NK-92 treated with Interleukin-12 subunit alpha and Interleukin-12 subunit beta, amount 100 ng/mL, for 24 hours (cell line): ENCODE measurements around the gene RRP8.

ENCODE experiments used
- DNase-seq: peaks from one replicate; lab custom pipeline; 2025; lab: John Stamatoyannopoulos, UW

The RRP8 gene

GRCh38 chr11:6632116-6633073 is 29.0 kb upstream of the RRP8 start:
- no peak for DNase-seq

- DNase-seq, result no peak
These were observed 28.0 kb upstream of the RRP8 start for GRCh38 chr11:6631361-6631890.

GRCh38 chr11:6630632-6631291 is 27.3 kb upstream of the RRP8 start:
- no peak for DNase-seq

- no peak for DNase-seq
These were observed 26.6 kb upstream of the RRP8 start for GRCh38 chr11:6629892-6630631.

- DNase-seq, result no peak
These were observed 26.1 kb upstream of the RRP8 start for GRCh38 chr11:6629573-6629891.

GRCh38 chr11:6628526-6628925 is 25.1 kb upstream of the RRP8 start:
- DNase-seq, result no peak

- no peak for DNase-seq
These were observed 24.4 kb upstream of the RRP8 start for GRCh38 chr11:6627762-6628241.

GRCh38 chr11:6626971-6627761 is 23.8 kb upstream of the RRP8 start:
- no peak for DNase-seq

GRCh38 chr11:6625832-6626420 is 22.5 kb upstream of the RRP8 start:
- DNase-seq, result no peak

- DNase-seq, result no peak
These were observed 21.9 kb upstream of the RRP8 start for GRCh38 chr11:6625156-6625831.

- DNase-seq, result no peak
These were observed 20.3 kb upstream of the RRP8 start for GRCh38 chr11:6623391-6624363.

- DNase-seq, result no peak
These were observed 19.1 kb upstream of the RRP8 start for GRCh38 chr11:6622261-6623171.

GRCh38 chr11:6621711-6622211 is 18.3 kb upstream of the RRP8 start:
- no peak for DNase-seq

- no peak for DNase-seq
These were observed 17.2 kb upstream of the RRP8 start for GRCh38 chr11:6620636-6621035.

GRCh38 chr11:6619004-6619745 is 15.8 kb upstream of the RRP8 start, which contains the start of gene TPP1:
TSS of gene TPP1 (minus strand) at chr11:6619422. CDS start at chr11:6619400, 22 bp downstream.
- peak; percentile 86 for DNase-seq

GRCh38 chr11:6618117-6619003 is 14.9 kb upstream of the RRP8 start:
- peak; percentile 19 for DNase-seq
